GM19324 (cell line): ENCODE data around the gene RNF111.

ENCODE experiments used
- ATAC-seq: cut with Tn5 transposase; IDR thresholded peaks from one replicate; pipeline ENCODE4 v1.9.1; 2021; ENCODE audit warnings: mild to moderate bottlenecking, moderate library complexity; ENCODE audit not compliant: unreplicated experiment, low FRiP score

Gene RNF111

DNA sequence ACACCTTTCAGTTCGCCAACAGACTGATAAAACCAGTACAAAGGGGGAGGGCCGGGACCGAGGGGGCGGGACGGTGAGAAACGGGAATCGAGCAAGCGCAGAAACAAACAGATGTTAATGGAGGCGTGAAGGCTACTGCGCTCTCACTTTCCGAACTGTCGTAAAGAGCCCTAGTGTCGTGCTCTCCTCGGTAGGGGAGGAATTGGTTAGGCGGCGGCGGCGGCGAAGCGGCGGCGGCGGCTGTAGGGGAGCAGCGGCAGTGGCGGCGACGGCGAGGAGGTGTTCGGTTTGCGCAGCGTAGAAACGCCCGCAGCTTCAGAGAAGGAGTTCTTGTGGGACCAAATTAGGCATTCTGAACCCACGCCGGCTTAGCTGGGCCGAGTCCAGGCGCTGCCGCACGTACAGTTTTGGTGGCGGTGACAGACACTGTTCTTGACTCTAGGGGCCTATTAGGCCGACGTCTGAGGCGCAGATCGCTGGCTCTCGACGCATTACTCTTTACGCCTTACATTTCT is at the start of gene RNF111:
Gene RNF111 (plus strand): TSS at position 173 of the 515 bp plus-strand sequence. CDS start 43,160 bp downstream, outside the sequence.
- ATAC-seq, result peak; percentile 90

GRCh38 chr15:58947179-58947578 is 40.3 kb upstream of the RNF111 start:
- ATAC-seq, result no peak

- ATAC-seq, result no peak
Observed at GRCh38 chr15:58951388-58952007, 36.0 kb upstream of the RNF111 start.

GRCh38 chr15:58952751-58953150 is 34.7 kb upstream of the RNF111 start:
- ATAC-seq, result no peak

DNA sequence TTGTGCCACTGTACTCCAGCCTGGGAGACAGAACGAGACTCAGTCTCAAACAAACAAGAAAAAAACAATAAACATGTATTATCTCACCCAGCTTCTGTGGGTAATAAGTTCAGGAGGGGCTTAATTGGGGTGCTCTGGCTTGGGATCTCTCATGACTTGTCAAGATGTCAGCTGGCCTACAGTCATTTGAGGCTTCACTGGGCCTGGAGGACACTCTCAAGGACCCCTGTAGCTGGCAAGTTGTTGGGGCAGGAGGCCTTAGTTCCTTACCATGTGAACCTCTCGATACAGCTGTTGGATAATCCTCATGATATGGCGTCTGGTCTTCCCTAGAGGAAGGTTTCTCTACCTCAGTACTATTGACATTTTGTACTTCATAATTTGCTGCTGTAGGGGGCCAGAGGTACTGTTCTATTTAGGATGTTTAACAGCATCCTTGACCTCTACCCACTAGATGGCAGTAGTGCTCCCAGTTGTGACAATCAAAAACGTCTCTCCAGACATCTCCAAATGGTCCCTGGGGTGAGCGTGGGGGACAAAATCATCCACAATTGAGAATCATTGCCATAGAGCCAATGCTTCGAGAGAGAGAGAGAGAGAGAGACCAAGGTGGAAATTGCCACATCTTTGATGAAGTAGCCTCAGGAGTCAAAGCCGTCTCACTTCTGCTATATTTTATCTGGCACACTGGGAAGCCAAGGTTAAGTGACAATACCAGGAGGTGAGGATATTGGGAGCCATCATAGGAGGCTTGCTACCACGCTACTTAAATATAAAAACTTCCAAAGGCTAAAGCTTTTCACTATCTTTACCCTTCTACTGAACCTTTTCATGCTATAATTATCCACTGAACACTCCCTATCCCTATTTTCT is 30.1 kb upstream of the RNF111 start:
- ATAC-seq, result no peak

- no peak for ATAC-seq
Observed at GRCh38 chr15:58958811-58959210, 28.7 kb upstream of the RNF111 start.

GRCh38 chr15:58962136-58962535 is 25.3 kb upstream of the RNF111 start:
- no peak for ATAC-seq

- no peak for ATAC-seq
Observed at GRCh38 chr15:58962662-58963565, 24.5 kb upstream of the RNF111 start.

DNA sequence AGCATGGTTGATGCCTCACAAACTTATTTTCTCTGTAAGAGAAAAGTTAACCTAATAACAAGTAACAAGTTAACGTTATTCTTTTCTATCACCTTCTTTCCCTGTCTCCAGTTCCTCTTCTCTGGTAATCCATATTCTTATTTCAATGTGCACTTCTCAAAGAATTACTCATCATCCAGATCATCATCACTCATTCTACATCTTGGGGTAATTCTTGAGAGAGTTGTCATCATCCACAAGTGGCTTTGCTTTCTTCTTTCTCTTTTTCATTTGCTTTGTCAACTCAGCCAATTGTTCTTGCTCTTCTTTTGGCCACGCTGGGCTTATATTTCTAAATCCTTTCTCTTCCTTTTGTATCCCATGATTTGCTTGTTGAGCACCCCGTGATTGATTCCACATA is 20.8 kb upstream of the RNF111 start:
- ATAC-seq, result no peak

DNA sequence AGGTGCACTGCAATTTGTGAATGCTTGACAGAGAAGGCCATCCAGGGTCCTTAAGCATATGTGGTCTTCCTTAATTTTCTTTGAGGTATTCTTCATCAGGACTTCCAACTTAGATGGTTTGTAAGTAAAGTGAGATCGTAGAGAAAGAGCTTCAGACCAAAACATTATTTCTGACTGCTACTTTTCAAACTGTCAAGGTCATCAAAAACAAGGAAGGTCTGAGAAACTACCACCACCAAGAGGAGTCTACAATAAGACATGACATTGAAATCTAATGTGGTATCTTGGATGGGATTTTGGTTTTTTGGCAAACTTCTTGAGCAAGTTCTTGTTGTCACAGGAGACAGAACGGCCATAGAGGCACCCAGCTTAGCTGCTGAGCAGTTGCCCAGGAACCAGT is 20.0 kb upstream of the RNF111 start:
- ATAC-seq, result no peak

GRCh38 chr15:58977887-58978286 is 9.6 kb upstream of the RNF111 start:
- no peak for ATAC-seq

GRCh38 chr15:58980351-58980939 is 7.0 kb upstream of the RNF111 start:
- no peak for ATAC-seq

DNA sequence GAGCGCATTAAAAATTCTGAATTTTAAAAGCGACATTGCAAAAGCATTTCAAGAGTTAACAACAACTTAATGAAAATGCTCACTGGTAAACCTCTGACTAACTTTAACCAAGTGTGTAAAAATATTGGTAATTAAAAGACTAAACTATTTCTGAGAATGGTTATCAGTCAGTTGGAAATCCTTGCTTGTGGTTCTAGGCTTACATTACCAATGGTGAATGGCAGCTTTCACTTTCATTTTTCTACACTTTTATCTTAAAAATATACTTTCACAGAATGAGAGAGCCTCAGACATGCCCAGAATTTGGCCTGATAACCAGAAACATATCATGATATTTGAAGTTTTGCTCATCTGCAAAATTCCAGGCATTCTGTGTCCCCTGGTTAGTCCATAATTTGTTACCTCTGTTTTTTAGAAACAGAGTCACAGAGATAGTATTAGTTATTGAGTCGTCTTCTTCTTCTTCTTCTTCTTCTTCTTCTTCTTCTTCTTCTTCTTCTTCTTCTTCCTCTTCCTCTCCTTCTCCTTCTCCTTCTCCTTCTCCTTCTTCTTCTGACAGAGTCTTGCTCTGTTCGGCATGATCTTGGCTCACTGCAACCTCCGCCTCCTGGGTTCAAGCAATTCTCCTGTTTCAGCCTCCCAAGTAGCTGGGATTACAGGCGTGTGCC is 5.5 kb upstream of the RNF111 start:
- no peak for ATAC-seq

- ATAC-seq, result no peak
Observed at GRCh38 chr15:58983261-58983660, 4.2 kb upstream of the RNF111 start.

DNA sequence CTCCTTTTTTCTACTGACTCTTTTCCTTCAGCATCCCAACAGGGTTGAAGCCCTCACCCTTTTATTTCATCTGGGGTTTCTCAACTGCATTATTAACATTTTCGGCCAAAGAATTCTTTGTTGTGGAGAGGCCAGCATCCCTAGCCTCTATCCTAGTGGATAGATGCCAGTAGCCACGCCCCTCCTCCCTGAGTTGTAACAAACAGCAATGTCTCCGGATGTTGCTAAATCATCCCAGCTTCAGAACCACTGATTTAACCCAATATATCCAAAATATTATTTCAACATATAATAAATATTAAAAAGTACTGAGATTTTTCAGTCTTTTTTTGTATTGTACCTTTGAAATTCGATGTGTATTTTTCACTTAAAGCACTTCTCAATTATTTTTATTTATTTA is 2.0 kb upstream of the RNF111 start:
- ATAC-seq, result no peak

GRCh38 chr15:58987036-58987435 is 427 bp upstream of the RNF111 start:
- no peak for ATAC-seq

- ATAC-seq, result peak; percentile 63
Observed at GRCh38 chr15:58988006-58988785, 733 bp downstream of the RNF111 start.

GRCh38 chr15:58992181-58992580 is 4.7 kb downstream of the RNF111 start:
- ATAC-seq, result no peak

- no peak for ATAC-seq
Observed at GRCh38 chr15:58994906-58995453, 7.5 kb downstream of the RNF111 start.
